ENCODE measurements around the gene LRRC31.

DNA sequence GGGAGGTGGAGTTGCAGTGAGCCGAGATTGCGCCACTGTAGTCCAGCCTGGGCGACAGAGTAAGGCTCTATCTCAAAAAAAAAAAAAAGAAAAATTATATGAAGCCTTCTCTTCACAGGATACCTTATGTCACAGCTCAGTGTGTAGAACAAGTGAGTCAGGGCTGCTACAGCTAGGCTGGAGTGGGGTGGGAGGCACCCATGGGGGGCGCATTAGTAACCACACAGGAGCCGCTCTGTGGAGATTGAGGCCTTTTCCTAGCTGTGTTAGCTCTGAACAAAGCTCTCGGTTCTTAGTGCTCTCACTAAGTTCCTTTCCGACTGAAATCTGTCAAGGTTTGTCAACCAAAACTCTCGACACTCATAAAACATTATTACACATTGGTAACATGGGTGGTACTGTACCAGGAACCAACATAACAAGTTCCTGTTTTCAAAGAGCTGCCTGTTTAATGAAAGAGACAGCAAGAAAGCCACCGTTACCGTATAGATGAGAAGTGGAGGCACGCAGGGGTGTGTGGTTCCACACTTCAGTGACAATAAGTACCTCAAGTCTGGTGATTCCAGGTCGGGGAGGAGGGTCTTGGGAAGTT, 4.5 kb downstream of the LRRC31 start:
- TF ChIP-seq CTCF (IDR thresholded peaks at IDR 0.05) (no peak), POLR2A (IDR thresholded peaks at IDR 0.05) (no peak), POLR2AphosphoS5 (IDR thresholded peaks at IDR 0.05) (no peak)
